Kidney (tissue), 14 donors: ENCODE measurements around the gene IZUMO1. TPM values are rescaled to one million over a fixed set of nuclear protein-coding genes. Genes with fewer than 3 reads are reported as not detected.

ENCODE experiments used
- DNase-seq, 5 donors: peaks; one replicate each; pipeline ENCODE4 v3.0.0-alpha.2; 2013 to 2020
- FAIRE-seq: peaks from 2 replicates; lab custom pipeline; 2012; peaks lifted over from hg19 to GRCh38; lab: Jason Lieb, UNC
- H3K27ac ChIP-seq, 2 donors: one replicate each; pipeline ENCODE4 v1.7.0; 2013; ENCODE audit warnings: low read depth in 2 of 2, low read length in 2 of 2, inconsistent platforms in 1 of 2
- H3K27me3 ChIP-seq: one replicate; pipeline ENCODE4 v1.7.1; 2013; ENCODE audit warnings: low read length, inconsistent platforms; ENCODE audit not compliant: control insufficient read depth, insufficient read depth
- H3K36me3 ChIP-seq, 3 donors: one replicate each; pipeline versions ENCODE4 v1.7.0 to v1.7.1; 2013; ENCODE audit warnings: low read length in 3 of 3, control low read depth in 1 of 3, inconsistent platforms in 1 of 3; ENCODE audit not compliant: insufficient read depth in 3 of 3, control insufficient read depth in 2 of 3
- H3K4me1 ChIP-seq, 3 donors: one replicate each; pipeline versions ENCODE4 v1.7.0 to v1.7.1; 2013; ENCODE audit warnings: low read length in 3 of 3, inconsistent platforms in 1 of 3, low read depth in 1 of 3; ENCODE audit not compliant: control insufficient read depth in 2 of 3, insufficient read depth in 2 of 3
- H3K4me3 ChIP-seq, 3 donors: one replicate each; pipeline versions ENCODE4 v1.7.0 to v1.8.1; 2013; ENCODE audit warnings: low read length in 3 of 3, control low read depth in 1 of 3, inconsistent platforms in 1 of 3
- H3K9ac ChIP-seq, 3 donors: one replicate each; pipeline versions ENCODE4 v1.7.0 to v1.7.1; 2013; ENCODE audit warnings: low read length in 3 of 3, control low read depth in 1 of 3, inconsistent platforms in 1 of 3
- H3K9me3 ChIP-seq, 3 donors: one replicate each; pipeline versions ENCODE4 v1.7.0 to v1.7.1; 2013; ENCODE audit warnings: low read length in 3 of 3, control low read depth in 1 of 3, inconsistent platforms in 1 of 3; ENCODE audit not compliant: control insufficient read depth in 2 of 3, insufficient read depth in 1 of 3
- CTCF ChIP-seq: IDR thresholded peaks from 3 replicates; pipeline ENCODE4 v1.5.1; 2012; ENCODE audit warnings: mild to moderate bottlenecking, moderate library complexity, borderline replicate concordance; ENCODE audit not compliant: insufficient read depth; ENCODE audit errors: extremely low read depth
- intact Hi-C: fragments of 100-400 bp; cut with DNase I; formaldehyde crosslinking; loops from one replicate; pipeline ENCODE4 v1.11.1; 2022
- polyA plus RNA-seq: library from polyadenylated mRNA; stranded (reverse); fragments of 350-450 nt; fragmentation: Illumina TruSeq; extraction: RNeasy Lipid Tissue Mini Kit (QIAGEN cat#74804); gene quantifications from one replicate; pipeline ENCODE4 v1.2.3, GENCODE V29; 2014; ENCODE audit warnings: low read depth, low replicate concordance; ENCODE audit not compliant: insufficient read depth
- total RNA-seq: library from RNA; stranded (reverse); fragmentation: NEBNext Ultra II Directional; extraction: Animal tissue kit (Norgen Biotek cat#: 25700); gene quantifications from one replicate; pipeline ENCODE4 v1.2.1, GENCODE V29; 2021
- donor health status: control.
- donor health status: control.
- donor health status: control.
- donor health status: control.
- donor health status: control.
- donor health status: DM: yes; HTN: yes; CAD: no.
- donor health status: Normal renal cell carcinoma (clear cell type).

The IZUMO1 gene
- total and polyA plus RNA-seq, 2 donors from 2014 or later = 0.79 TPM; not detected in 1

DNA sequence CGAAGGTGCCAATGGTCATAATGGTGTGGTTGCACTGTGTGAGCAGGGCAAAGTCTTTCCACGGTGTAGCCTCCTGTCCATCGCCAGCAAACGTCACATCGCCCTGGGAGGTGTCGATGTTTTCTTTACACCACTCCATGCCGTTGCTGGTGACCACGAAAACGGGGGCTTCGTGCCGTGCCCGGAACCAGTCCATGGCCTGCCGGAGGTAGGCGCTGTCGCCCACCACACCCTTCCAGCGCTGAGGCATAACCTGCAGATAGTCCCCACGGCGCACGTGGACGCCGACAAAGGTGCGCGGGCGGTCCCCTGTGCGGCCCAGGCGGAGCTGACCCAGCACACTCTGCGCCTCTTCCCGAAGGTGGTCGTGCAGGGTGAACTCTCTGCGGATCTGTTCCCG lies 3.6 kb upstream of the IZUMO1 start:
- no peak for TF ChIP-seq CTCF
- intact Hi-C loops = no loop called here
- no peaks in the 10 kb centered on the region for H3K9me3 ChIP-seq
- no peak overlapping the region for H3K27ac ChIP-seq
- no peak overlapping the region for H3K4me3 ChIP-seq
- no peaks in the 10 kb centered on the region for H3K36me3 ChIP-seq
- no peak overlapping the region for H3K9ac ChIP-seq
- FAIRE-seq = no peak
- DNase-seq = no peak
- peaks cover 0 to 9% (median 5%) of the 10 kb centered on the region in 3 donors for H3K4me1 ChIP-seq
- peaks cover 7% of the 10 kb centered on the region for H3K27me3 ChIP-seq

- H3K36me3 ChIP-seq = no peaks in the 10 kb centered on the region
- peaks cover 7% of the 10 kb centered on the region for H3K27me3 ChIP-seq
- H3K27ac ChIP-seq = no peak overlapping the region
- DNase-seq = no peak
- intact Hi-C loops = no loop called here
- peaks cover 0 to 9% (median 5%) of the 10 kb centered on the region in 3 donors for H3K4me1 ChIP-seq
- no peak for TF ChIP-seq CTCF
- H3K4me3 ChIP-seq = no peak overlapping the region
- H3K9ac ChIP-seq = no peak overlapping the region
- FAIRE-seq = no peak
- no peaks in the 10 kb centered on the region for H3K9me3 ChIP-seq
Observed at GRCh38 chr19:48749571-48750198, 3.0 kb upstream of the IZUMO1 start.

- intact Hi-C loops = no loop called here
- peak overlapping the region in 1 of 2 donors; percentile 77 for H3K27ac ChIP-seq
- H3K36me3 ChIP-seq = no peaks in the 10 kb centered on the region
- no peak for FAIRE-seq
- TF ChIP-seq CTCF = no peak
- H3K9me3 ChIP-seq = no peaks in the 10 kb centered on the region
- no peak overlapping the region for H3K4me3 ChIP-seq
- H3K9ac ChIP-seq = no peak overlapping the region
- H3K4me1 ChIP-seq = peaks cover 0 to 5% (median 3%) of the 10 kb centered on the region in 3 donors
- DNase-seq = peak in 1 of 5 donors; percentile 53
- peaks cover 4% of the 10 kb centered on the region for H3K27me3 ChIP-seq
Observed at GRCh38 chr19:48746110-48746509, 599 bp downstream of the IZUMO1 start.
